SK-N-SH (cell line): Measurements from ENCODE around the gene ACACB. TPM values are rescaled to one million over a fixed set of nuclear protein-coding genes. Genes with fewer than 3 reads are reported as not detected.

Experiments used
- CTCF ChIA-PET: fragments of 300-600, 350-600 bp; formaldehyde crosslinking; extraction: SDS; loops from one replicate; lab custom pipeline; 2021; lab: Yijun Ruan, JAX
- POLR2A ChIA-PET: fragments of 350-600 bp; sonication (Branson Sonifier 250); formaldehyde crosslinking; extraction: SDS; loops from one replicate; lab custom pipeline; 2020; ENCODE audit warnings: antibody characterized with exemption, inconsistent platforms; lab: Yijun Ruan, JAX
- DNase-seq: peaks from one replicate; pipeline ENCODE4 v3.0.0; 2012
- H2AFZ ChIP-seq: fragments of 200-600 bp; sonication (generic); 2 replicates; pipeline ENCODE4 v1.8.1; 2016; ENCODE audit warnings: antibody characterized with exemption, mild to moderate bottlenecking, low read depth
- H3F3A ChIP-seq: fragments of 200-600 bp; sonication (generic); replicated peaks from 2 replicates; pipeline ENCODE3; 2016; ENCODE audit warnings: antibody characterized with exemption, mild to moderate bottlenecking; ENCODE audit not compliant: insufficient read depth
- H3K27ac ChIP-seq, 2 experiments: fragments of 200-500 bp in 1 of 2; fragments of 200-600 bp in 1 of 2; sonication (Bioruptor generic) in 1 of 2; sonication (generic), shearing (Covaris generic) in 1 of 2; 2 replicates each; pipeline versions ENCODE4 v1.5.1 to v1.6.1; 2014 to 2016; ENCODE audit warnings: low read depth in 2 of 2, inconsistent platforms in 1 of 2, low read length in 1 of 2, mild to moderate bottlenecking in 1 of 2, mixed read lengths in 1 of 2
- H3K27me3 ChIP-seq: fragments of 200-600 bp; sonication (generic), shearing (Covaris generic); 2 replicates; pipeline ENCODE4 v1.6.1; 2016; ENCODE audit warnings: mixed run types; ENCODE audit not compliant: insufficient read depth
- H3K36me3 ChIP-seq, 2 experiments: fragments of 200-500 bp in 1 of 2; fragments of 200-600 bp in 1 of 2; sonication (Bioruptor generic) in 1 of 2; sonication (generic) in 1 of 2; replicated peaks in 1 of 2; 2 replicates each; pipeline versions ENCODE3 to v1.5.1; 2014 to 2016; ENCODE audit warnings: low read length in 1 of 2, mild to moderate bottlenecking in 1 of 2; ENCODE audit not compliant: insufficient read depth in 2 of 2, control insufficient read depth in 1 of 2
- H3K4me1 ChIP-seq, 2 experiments: fragments of 200-500 bp in 1 of 2; fragments of 200-600 bp in 1 of 2; sonication (Bioruptor generic) in 1 of 2; sonication (generic), shearing (Covaris generic) in 1 of 2; 2 replicates each; pipeline versions ENCODE4 v1.5.1 to v1.6.1; 2014 to 2016; ENCODE audit warnings: low read depth in 1 of 2, low read length in 1 of 2, mixed run types in 1 of 2; ENCODE audit not compliant: insufficient read depth in 2 of 2, control insufficient read depth in 1 of 2
- H3K4me2 ChIP-seq: fragments of 200-600 bp; sonication (generic), shearing (Covaris generic); 2 replicates; pipeline ENCODE4 v1.6.1; 2017; ENCODE audit warnings: mixed run types
- H3K4me3 ChIP-seq, 2 experiments: fragments of 200-500 bp in 1 of 2; fragments of 200-600 bp in 1 of 2; sonication (Bioruptor generic) in 1 of 2; sonication (generic), shearing (Covaris generic) in 1 of 2; 2 replicates each; pipeline versions ENCODE4 v1.5.1 to v1.8.1; 2014 to 2016; ENCODE audit warnings: low read depth in 2 of 2, inconsistent platforms in 1 of 2, low read length in 1 of 2, mild to moderate bottlenecking in 1 of 2, mixed read lengths in 1 of 2, moderate library complexity in 1 of 2
- H3K79me2 ChIP-seq: fragments of 200-600 bp; sonication (generic); 2 replicates; pipeline ENCODE4 v1.8.1; 2017; ENCODE audit warnings: mild to moderate bottlenecking; ENCODE audit not compliant: insufficient read depth
- H3K9ac ChIP-seq: fragments of 200-600 bp; sonication (generic); 2 replicates; pipeline ENCODE4 v1.6.1; 2017; ENCODE audit warnings: mixed run types
- H3K9me2 ChIP-seq: fragments of 200-600 bp; sonication (generic); 2 replicates; pipeline ENCODE4 v1.6.1; 2017; ENCODE audit warnings: mixed run types
- H3K9me3 ChIP-seq: fragments of 200-600 bp; sonication (generic); 2 replicates; pipeline ENCODE4 v1.6.1; 2017; ENCODE audit warnings: mixed run types, mild to moderate bottlenecking, moderate library complexity
- H4K20me1 ChIP-seq: fragments of 200-600 bp; sonication (generic); 2 replicates; pipeline ENCODE4 v1.6.1; 2017; ENCODE audit warnings: mild to moderate bottlenecking, mixed run types; ENCODE audit not compliant: insufficient read depth
- CHD2 ChIP-seq: fragments of 150-350 bp; IDR thresholded peaks from 2 replicates; pipeline ENCODE4 v1.6.1; 2018; ENCODE audit warnings: low read length; ENCODE audit not compliant: partially characterized antibody
- EP300 ChIP-seq, 2 experiments: IDR thresholded peaks; 2 replicates each; pipeline versions ENCODE4 v1.4.0 to v1.6.1; 2012; ENCODE audit warnings: borderline replicate concordance in 1 of 2, low read depth in 1 of 2, low read length in 1 of 2
- FOSL2 ChIP-seq: IDR thresholded peaks from 2 replicates; pipeline ENCODE4 v1.4.0; 2012; ENCODE audit warnings: low read depth, mild to moderate bottlenecking, moderate library complexity, borderline replicate concordance
- FOXJ3 ChIP-seq: sonication (generic); formaldehyde crosslinking; IDR thresholded peaks from 2 replicates; pipeline ENCODE4 v1.5.1; 2020; ENCODE audit warnings: mild to moderate bottlenecking, missing genetic modification reagents
- FOXM1 ChIP-seq: IDR thresholded peaks from 2 replicates; pipeline ENCODE4 v1.4.0; 2012; ENCODE audit warnings: low read depth, mild to moderate bottlenecking
- GABPA ChIP-seq: IDR thresholded peaks from 2 replicates; pipeline ENCODE4 v1.4.0; 2012; ENCODE audit warnings: low read depth, mild to moderate bottlenecking
- GATA2 ChIP-seq: sonication (generic); formaldehyde crosslinking; IDR thresholded peaks from 2 replicates; pipeline ENCODE4 v1.5.0; 2020; ENCODE audit warnings: mild to moderate bottlenecking, missing genetic modification reagents
- MEF2A ChIP-seq: IDR thresholded peaks from 2 replicates; pipeline ENCODE4 v1.4.0; 2012; ENCODE audit warnings: low read depth, borderline replicate concordance
- RAD21 ChIP-seq: IDR thresholded peaks from 2 replicates; pipeline ENCODE4 v1.6.1; 2012; ENCODE audit warnings: mild to moderate bottlenecking, low read length
- RCOR1 ChIP-seq: fragments of 150-350 bp; IDR thresholded peaks from 2 replicates; pipeline ENCODE4 v1.6.1; 2017; ENCODE audit warnings: antibody characterized with exemption, low read length
- REST ChIP-seq: IDR thresholded peaks from 2 replicates; pipeline ENCODE4 v1.6.1; 2012; ENCODE audit warnings: mild to moderate bottlenecking, low read depth, low read length, moderate library complexity
- SIN3A ChIP-seq: IDR thresholded peaks from 2 replicates; pipeline ENCODE4 v1.6.1; 2012; ENCODE audit warnings: low read depth, mild to moderate bottlenecking, low read length, moderate library complexity, borderline replicate concordance
- TAF1 ChIP-seq: IDR thresholded peaks from 2 replicates; pipeline ENCODE4 v1.6.1; 2012; ENCODE audit warnings: low read depth, mild to moderate bottlenecking, low read length, moderate library complexity, borderline replicate concordance
- TCF12 ChIP-seq: IDR thresholded peaks from 2 replicates; pipeline ENCODE4 v1.4.0; 2012
- TEAD4 ChIP-seq: IDR thresholded peaks from 2 replicates; pipeline ENCODE4 v1.4.0; 2012; ENCODE audit warnings: mild to moderate bottlenecking, borderline replicate concordance; ENCODE audit not compliant: insufficient read depth
- WGBS: methylation state at CpG from one replicate; pipeline ENCODE4 v1.1.6; 2017; ENCODE audit warnings: low lambda C conversion rate; 5-methylcytosine and 5-hydroxymethylcytosine counted together
- polyA plus RNA-seq, 3 experiments: library from polyadenylated mRNA; depleted of rRNA; stranded (reverse); fragments of >200 nt; gene quantifications; 2 replicates each; pipeline ENCODE4 v1.2.3, GENCODE V29; 2012

ACACB gene
- polyA plus RNA-seq, 1 of the 3 experiments (the other 2 are of a cell fraction), result 6.1 TPM

DNA sequence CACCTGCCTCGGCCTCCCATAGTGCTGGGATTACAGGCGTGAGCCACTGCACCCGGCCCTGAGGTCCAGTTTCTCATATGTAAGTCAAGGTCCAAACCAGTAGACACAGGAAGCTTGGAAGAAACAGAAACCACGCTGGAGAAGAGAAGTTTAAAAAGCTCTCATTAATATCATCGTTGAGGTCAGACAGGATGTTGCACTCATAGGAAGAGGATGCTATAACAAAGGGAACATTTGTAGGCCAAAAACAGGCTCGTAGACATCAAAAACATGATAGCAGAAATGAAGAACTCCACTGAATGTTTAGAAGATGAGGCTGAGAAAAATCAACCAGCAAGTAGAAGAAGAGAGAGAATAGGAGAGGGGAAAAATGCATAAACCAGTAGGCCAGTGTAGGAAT is 46.8 kb downstream of the ACACB start (continued):
- TF ChIP-seq REST, result no peak
- no peak for TF ChIP-seq FOSL2
- no peak for TF ChIP-seq RAD21

DNA sequence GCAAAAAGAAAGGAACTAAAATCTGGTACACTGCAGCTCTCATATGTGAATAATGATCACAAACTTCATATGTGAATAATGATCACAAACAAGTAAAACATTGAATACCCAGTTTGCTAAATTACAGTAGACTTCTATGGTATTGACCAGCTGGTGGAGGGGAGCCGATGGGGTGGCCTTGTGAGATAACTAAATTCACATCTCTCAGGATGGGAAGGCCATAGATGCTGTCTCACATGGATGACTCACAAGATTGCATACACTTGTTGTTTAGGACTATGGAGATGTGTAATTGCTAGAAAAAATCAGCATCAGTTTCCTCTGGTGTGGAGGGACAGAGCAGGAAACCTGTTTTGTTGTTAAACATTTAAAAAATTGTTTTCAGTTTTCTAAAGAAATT is 49.2 kb downstream of the ACACB start:
- Histone ChIP-seq H3K9me3 (no peaks in the 10 kb centered on the region), H3F3A (no peaks in the 10 kb centered on the region), H3K4me3 (no peak overlapping the region)
- TF ChIP-seq TEAD4 (no peak), GABPA (no peak), TAF1 (no peak), CHD2 (no peak), MEF2A (no peak), EP300 (IDR thresholded peaks at IDR 0.05; ENCODE audit: borderline replicate concordance in 1 of 2, low read depth in 1 of 2, low read length in 1 of 2) (no peak), FOXJ3 (CRISPR knock-in tag) (no peak), REST (no peak), SIN3A (no peak), RCOR1 (no peak), RAD21 (no peak), GATA2 (CRISPR knock-in tag) (no peak), TCF12 (no peak), FOXM1 (no peak)
- TF ChIP-seq, all 33 proteins: peak for 0
- no peaks in the 10 kb centered on the region for H3K27me3 ChIP-seq
- H4K20me1 ChIP-seq, result no peaks in the 10 kb centered on the region
- peaks cover 0 to 5% of the 10 kb centered on the region in 2 experiments for H3K36me3 ChIP-seq
- WGBS, result 100% methylated on average over 1 of the region's 1 CpG
- no peak for DNase-seq
- CTCF ChIA-PET, result no interaction called here
- no peaks in the 10 kb centered on the region for H3K4me1 ChIP-seq
- H3K79me2 ChIP-seq, result no peaks in the 10 kb centered on the region
- H3K4me2 ChIP-seq, result no peak overlapping the region
- H3K9me2 ChIP-seq, result no peaks in the 10 kb centered on the region
- H3K9ac ChIP-seq, result no peak overlapping the region
- no peak overlapping the region for H2AFZ ChIP-seq
- POLR2A ChIA-PET, result no interaction called here
- no peak overlapping the region for H3K27ac ChIP-seq
